Stomach (tissue), 4 donors: Measurements from ENCODE around the gene RDH8.

Experiments used
- POLR2AphosphoS5 ChIP-seq, 3 donors: sonication (generic); formaldehyde crosslinking; IDR thresholded peaks; one replicate each; pipeline ENCODE4 v1.6.1; 2016; ENCODE audit warnings: antibody characterized with exemption in 3 of 3
- TF ChIP-seq, protein P1 (sequence below), 7 experiments: fragments of 450-650 bp in 4 of 7; fragments of 200-600 bp in 3 of 7; sonication (generic) in 3 of 7; IDR thresholded peaks; one replicate each; pipeline ENCODE4 v1.5.1; 2016 to 2019; ENCODE audit warnings: antibody characterized with exemption in 7 of 7, control low read depth in 2 of 7, mild to moderate bottlenecking in 1 of 7

DNA sequence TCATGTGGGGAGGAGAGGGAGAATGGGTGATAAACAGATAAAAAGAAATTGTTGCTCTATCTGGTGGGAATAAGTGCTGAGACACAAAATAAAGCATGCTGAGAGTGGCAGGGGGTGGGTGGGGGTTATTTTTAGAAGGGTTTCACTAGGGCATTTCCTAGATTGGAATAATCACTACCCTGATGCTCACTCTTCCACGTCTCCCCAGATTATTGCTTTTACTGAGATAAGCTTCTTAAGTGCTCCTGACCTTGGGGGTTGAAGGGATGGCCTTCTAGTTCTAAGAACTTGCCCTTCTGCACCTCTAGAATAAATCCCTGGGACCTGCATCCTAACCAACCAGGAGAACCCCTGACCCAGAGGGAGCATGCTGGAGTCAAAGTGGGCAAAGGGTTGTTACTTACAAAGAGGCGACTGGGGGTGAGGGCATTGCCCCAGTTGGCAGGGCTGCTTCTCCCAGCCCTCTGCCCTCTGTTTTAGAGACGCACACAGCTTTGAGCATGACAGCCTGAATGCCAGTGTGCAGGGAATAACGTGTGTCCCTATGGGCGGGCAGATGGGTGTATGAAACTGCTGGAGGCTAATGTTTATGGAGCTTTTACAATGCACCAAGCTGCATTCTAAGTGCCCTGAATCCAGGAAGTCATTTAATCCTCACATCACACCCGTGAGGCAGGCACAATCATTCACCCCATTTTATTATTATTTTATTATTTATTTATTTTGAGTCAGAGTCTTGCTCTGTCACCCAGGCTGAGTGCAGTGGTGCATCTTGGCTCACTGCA lies 743 bp downstream of the RDH8 start:
- TF ChIP-seq POLR2AphosphoS5 (IDR thresholded peaks at IDR 0.05), result no peak
- TF ChIP-seq, protein P1, sequence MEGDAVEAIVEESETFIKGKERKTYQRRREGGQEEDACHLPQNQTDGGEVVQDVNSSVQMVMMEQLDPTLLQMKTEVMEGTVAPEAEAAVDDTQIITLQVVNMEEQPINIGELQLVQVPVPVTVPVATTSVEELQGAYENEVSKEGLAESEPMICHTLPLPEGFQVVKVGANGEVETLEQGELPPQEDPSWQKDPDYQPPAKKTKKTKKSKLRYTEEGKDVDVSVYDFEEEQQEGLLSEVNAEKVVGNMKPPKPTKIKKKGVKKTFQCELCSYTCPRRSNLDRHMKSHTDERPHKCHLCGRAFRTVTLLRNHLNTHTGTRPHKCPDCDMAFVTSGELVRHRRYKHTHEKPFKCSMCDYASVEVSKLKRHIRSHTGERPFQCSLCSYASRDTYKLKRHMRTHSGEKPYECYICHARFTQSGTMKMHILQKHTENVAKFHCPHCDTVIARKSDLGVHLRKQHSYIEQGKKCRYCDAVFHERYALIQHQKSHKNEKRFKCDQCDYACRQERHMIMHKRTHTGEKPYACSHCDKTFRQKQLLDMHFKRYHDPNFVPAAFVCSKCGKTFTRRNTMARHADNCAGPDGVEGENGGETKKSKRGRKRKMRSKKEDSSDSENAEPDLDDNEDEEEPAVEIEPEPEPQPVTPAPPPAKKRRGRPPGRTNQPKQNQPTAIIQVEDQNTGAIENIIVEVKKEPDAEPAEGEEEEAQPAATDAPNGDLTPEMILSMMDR (IDR thresholded peaks at IDR 0.05), result no peak
